DND-41 (cell line): ENCODE results near the gene LYZL1.

ENCODE experiments used
- CTCF ChIP-seq: IDR thresholded peaks from 2 replicates; pipeline ENCODE4 v1.5.1; 2012; ENCODE audit warnings: borderline replicate concordance, low read length, moderate library complexity, mild to moderate bottlenecking; ENCODE audit not compliant: poor library complexity, severe bottlenecking; ENCODE audit errors: extremely low read depth
- EZH2 ChIP-seq: IDR thresholded peaks from 3 replicates; pipeline ENCODE4 v1.6.1; 2012; ENCODE audit warnings: borderline replicate concordance, low read depth, mild to moderate bottlenecking, moderate library complexity, low read length, inconsistent platforms; ENCODE audit not compliant: severe bottlenecking

- TF ChIP-seq CTCF (no peak), EZH2 (no peak)
Observed at GRCh38 chr10:29304995-29305335, 16.1 kb downstream of the LYZL1 start.
